GM19240 (cell line): ENCODE results near the gene PFDN2.
"Not testable (repeated sequence)": the region's sequence is repeated elsewhere in the genome, so short reads cannot be mapped to it uniquely, and the experiment has no call there.

ENCODE experiments used
- DNase-seq: peaks from one replicate; pipeline ENCODE4 v3.0.0; 2011; ENCODE audit warnings: low spot score; ENCODE audit not compliant: insufficient read length

The PFDN2 gene

DNA sequence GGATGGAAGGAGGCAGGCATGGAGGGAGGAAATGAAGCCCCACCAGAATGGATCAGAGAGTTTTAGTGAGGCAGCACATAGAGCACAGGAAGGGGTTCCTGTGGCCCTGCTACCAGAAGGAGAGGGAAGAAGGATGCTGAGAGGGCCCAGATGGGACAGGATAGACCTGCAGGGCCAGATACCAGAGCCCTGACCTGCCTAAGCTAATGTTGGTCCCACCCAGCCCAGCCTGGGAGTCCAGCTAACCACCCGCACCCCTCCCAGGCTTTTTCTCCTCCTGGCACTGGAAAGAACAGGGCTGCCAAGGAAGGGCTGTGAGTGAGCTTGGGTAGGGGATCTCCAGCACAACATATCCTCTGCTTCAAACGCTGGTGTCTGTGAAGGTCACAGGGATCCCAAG is 35.4 kb downstream of the PFDN2 start:
- DNase-seq: no peak

DNA sequence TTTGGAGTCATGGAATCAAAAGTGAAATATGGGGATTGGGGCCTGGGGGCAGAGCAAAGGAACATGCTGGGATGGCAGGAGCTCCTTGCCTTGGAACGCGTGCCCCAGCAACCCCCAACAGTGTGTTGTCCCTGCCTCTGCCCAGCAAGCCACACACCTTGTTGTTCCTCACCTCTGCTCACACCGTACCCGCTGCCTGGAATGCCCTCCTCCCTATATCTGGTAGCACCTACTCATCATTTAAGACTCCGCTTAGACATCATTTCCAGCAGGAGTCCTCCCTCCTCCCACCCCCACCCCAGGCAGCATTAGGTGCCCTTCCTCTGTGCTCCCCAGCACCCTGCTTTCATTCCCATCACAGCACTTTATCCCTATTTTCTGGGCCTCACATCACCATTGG is 36.3 kb downstream of the PFDN2 start:
- DNase-seq: no peak

DNA sequence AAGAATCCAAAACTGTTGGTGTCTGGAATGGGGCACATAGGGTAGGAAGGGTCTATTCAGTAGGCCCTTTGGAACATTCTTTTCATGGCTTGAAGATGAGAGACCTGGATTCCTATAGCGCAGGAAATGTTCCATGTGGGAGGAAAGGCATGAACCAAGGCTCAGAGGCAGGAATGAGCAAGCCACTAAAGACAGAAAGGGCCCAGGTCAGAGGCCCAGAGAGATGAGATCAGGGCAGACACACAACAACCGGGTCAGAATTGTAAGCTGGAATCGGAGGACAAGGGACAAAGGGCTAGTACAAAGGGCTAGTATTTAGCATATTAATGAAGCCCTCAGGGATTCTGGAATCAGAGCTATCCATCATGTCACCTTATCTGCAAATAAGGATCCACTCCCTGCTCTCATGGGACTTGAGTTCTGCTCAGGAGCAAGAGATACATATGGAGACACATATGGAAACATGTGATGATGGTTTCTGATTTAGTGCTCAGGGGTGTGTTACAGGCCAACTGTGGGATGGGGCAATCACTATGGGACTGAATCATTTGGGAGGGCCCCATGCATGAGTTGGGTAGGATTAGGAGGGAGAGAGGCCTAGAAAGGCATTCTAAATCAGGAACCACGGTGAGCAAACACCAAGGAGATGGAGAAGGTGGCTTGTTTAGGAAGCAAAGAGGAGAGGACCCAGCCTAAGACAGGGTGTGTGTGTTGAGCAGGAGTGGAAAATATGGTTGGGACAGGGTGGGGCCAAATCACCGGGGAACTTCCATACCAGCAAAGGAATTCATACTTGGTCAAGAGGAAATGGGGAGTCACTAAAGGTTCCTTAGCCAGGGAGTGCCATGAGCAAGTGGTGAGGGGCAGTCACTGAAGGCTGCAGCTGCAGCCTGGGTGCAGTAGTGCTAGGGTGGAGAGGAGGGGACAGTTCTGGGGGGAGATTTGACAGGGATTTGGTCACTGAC is 37.1 kb downstream of the PFDN2 start:
- no peak for DNase-seq

DNA sequence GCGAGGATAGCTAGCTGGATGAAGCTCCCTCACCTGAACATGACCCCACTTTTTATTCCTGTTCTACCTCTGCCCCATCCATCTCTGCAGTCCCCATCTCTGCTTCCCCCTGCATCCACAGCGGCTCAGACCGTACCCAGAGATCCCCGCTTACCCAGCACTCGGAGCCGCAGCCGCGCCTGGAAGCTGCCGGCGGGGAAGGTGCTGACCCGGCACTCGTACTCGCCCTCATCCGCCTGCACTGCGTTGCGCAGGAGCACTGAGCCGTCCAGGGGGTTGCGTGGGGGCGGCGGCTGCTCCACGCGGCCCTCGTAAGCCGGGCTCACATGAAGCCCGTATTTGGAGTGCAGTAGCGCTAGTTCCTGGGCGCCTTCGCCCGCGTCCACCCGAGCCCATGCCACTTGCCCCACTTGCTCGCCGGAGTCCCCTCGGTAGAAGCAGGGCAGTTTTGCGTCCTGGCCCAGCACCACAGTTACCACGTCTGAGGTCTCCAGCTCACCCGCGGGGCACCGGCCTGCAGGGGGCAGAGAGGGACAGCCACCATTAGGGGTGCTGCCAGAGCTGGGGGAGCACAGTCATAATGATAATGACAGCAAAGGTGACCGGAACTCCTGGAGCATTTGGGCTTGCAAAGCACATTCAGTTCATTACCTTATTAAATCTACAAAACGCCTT is 38.3 kb downstream of the PFDN2 start:
- no peak for DNase-seq

GRCh38 chr1:161077426-161077825 is 40.4 kb downstream of the PFDN2 start:
- DNase-seq: no peak

GRCh38 chr1:161076410-161076809 is 41.4 kb downstream of the PFDN2 start:
- DNase-seq: no peak

DNA sequence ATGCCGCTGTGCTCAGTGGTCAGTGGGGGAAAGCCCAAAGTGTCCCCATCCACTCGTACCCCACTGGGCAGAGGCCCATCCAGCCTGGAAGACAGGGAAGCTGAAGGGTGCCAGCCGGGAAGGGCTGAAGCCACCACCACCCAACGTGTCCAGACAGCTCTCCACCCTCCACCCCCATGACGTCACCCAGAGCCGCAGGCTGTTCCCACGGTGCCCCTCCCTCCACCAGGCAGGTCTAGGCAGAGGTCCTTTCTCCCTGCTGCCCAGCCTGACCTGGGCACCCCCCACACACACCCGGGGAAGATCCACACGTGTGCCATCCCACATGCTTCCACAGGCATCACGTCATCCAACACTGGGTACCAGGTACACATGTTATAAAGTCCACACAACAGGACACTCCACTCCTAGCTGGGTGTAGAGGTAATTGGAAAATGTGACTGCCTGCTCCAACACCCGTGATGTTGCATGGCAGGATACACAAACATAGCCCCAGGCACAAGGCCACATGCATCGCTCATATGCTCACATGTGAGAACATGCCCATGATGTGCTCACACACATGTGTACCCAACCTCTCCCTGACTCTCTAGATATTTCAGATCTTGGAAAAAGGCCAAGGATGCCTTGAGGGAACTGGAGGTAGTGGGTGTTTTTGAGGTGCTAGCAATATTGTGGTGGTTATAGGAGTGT is 43.0 kb downstream of the PFDN2 start:
- DNase-seq: no peak

- no peak for DNase-seq
These were observed 44.2 kb downstream of the PFDN2 start for GRCh38 chr1:161073474-161074121.

DNA sequence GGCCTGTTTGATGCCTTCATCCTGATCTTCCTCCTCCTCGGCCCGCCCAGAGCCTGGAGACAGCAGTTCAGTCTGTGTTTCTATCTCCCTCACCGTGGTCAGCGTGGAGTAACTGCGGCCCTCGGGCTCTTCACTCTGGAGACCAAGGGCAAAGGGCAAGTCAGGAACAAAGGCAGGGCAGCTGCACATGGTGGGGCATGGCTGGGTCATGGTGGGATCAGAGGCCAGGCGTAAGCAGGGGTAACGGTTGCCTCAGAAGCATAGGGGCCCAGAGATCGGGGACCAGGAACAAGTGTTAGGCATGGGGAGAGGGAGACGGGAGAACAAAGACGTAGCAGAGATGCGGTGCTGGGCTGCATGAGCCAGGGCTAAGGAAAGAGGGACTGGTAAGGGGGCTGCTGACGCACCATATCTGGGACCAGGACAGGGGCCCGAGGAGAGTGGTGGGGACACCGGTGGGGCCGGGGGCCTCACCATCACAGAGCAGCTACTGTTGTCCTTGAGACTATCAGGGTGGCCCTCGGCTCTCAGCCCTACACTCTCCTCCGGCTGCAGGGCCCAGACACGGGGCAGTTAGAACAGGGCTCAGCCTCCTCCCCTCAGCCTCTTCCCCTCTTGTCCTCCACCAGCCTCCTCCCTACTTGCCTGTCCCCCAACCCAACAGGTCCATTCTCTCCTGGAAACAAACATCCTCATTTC is 44.9 kb downstream of the PFDN2 start:
- DNase-seq: no peak

GRCh38 chr1:161071886-161072371 is 45.9 kb downstream of the PFDN2 start:
- DNase-seq: peak; percentile 65

- DNase-seq: no peak
These were observed 47.1 kb downstream of the PFDN2 start for GRCh38 chr1:161070761-161071160.

GRCh38 chr1:161069731-161070270 is 48.0 kb downstream of the PFDN2 start, which contains the start of gene ARHGAP30:
Gene ARHGAP30 (minus strand): TSS chr1:161069891. CDS start chr1:161069624, 267 bp downstream.
- DNase-seq: peak; percentile 99

GRCh38 chr1:161069241-161069640 is 48.6 kb downstream of the PFDN2 start:
- DNase-seq: no peak

DNA sequence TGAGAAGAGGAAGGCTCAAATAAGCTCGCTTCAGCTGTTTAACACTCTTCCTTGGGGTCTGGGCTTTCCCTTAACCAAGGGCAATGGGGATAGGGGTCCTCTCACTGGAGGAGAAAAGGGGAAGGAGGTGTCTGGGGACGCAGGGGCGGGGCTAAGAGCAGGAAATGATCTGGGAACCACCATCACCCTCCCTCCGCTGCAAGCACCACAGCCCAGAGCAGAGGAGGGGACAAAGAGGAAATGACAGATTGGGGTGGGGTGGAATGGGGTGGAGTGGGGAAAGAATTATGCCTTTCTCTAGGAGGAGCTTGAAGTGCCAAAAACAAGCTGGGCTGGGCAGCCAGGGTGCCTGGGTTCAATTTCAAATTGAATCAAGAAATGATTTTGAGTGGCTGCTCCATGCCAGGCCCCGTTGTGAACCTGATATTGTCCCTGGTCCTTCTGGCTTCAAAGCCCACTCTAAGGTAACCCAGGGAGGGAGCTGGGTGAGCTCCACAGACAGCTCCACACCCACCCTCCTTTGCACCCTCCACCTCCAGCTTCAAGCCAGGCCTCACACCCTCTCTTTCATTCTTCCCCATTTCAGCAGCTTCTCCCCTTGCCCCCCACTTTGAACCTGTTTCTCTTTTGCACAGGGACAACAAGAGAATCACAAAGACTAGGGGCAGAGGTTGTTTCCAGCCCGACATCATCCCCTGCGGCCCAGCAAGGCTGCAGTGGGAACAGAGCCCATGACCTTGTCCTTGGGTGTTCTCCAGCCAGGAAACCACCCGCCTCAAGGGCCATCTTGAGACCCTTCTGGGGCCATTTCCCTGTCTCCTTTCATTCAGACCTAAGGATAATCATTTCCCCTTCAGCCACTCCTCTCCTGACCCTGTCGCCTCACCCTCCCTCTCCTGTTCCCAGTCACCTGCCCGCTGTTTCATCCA is 49.3 kb downstream of the PFDN2 start:
- peak; percentile 70 for DNase-seq

DNA sequence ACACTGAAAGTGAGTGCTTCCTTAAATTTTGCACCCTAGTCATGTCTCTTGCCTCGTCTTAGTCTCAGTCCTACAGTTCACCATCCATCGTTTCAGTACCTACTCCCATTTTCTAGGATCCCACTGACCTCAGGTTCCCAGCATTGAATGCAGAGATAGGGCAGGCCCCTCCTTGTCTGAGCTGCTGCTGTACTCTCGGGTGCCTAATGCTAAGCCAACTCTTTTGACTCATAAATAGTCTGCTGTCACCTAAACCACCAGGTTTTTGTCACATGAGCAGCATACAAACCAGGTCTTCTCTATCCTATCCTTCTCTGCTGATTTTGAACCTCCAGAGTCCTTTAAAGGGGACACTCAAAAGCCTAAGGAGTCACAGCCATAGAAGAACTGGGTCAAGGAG is 51.1 kb downstream of the PFDN2 start:
- no peak for DNase-seq

- not testable (repeated sequence) for DNase-seq
These were observed 52.2 kb downstream of the PFDN2 start for GRCh38 chr1:161065681-161066080.

DNA sequence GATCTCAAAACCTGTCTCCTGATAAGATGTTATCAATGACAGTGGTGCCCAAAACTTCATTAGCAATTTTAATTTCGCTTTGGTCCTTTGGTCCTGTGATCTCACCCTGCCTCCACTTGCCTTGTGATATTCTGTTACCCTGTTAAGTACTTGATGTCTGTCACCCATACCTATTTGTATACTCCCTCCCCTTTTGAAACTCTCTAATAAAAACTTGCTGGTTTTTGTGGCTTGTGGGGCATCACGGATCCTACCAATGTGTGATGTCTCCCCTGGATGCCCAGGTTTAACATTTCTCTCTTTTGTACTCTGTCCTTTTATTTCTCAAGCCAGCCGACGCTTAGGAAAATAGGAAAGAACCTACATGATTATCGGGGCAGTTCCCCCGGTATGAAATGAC is 53.9 kb downstream of the PFDN2 start:
- not testable (repeated sequence) for DNase-seq

DNA sequence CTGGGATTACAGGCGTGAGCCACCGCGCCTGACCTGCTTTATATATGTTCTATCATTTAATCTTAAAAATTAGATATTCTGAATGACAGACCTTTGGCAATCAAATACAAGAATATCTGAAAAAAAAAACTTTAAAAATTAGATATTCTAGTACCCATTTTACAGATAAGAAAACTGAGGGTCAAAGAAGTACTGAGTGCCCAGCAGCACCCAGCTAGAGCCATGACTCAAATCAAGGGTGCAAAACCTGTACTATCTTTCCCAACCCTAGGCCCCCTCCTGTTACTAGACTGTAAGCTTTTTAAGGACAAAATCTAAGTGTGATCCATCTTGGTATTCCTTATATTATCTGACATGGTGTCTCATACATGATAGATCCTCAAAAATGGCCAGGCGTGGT is 56.4 kb downstream of the PFDN2 start:
- DNase-seq: no peak

GRCh38 chr1:161059293-161059692 is 58.5 kb downstream of the PFDN2 start:
- no peak for DNase-seq
